CD14-positive monocyte (primary cell): ENCODE measurements around the gene XIST. TPM values are rescaled to one million over a fixed set of nuclear protein-coding genes. Genes with fewer than 3 reads are reported as not detected.

Source experiments
- DNase-seq, 3 donors: peaks; one replicate each; pipeline ENCODE4 v3.0.0-alpha.2; 2011 to 2022
- H2AFZ ChIP-seq: 2 replicates; pipeline ENCODE4 v1.6.0; 2012; ENCODE audit warnings: mild to moderate bottlenecking, low read depth, low read length, inconsistent platforms; ENCODE audit not compliant: insufficient read depth, poor library complexity, severe bottlenecking
- H3K27ac ChIP-seq, 2 donors: 1 replicate in 1 of 2; 2 replicates in 1 of 2; pipeline ENCODE4 v1.5.1; 2012 to 2013; ENCODE audit warnings: low read length in 2 of 2, control low read depth in 1 of 2, inconsistent platforms in 1 of 2, low read depth in 1 of 2, mild to moderate bottlenecking in 1 of 2
- H3K27me3 ChIP-seq, 2 donors: one replicate each; pipeline versions ENCODE4 v1.6.0 to v1.6.1; 2011 to 2013; ENCODE audit warnings: low read length in 2 of 2; ENCODE audit not compliant: control insufficient read depth in 2 of 2, insufficient read depth in 2 of 2
- H3K36me3 ChIP-seq, 2 donors: replicated peaks in 1 of 2; 1 replicate in 1 of 2; 2 replicates in 1 of 2; pipeline versions ENCODE4 v1.5.1 to v1.6.1; 2012 to 2013; ENCODE audit warnings: low read length in 2 of 2, control low read depth in 1 of 2, inconsistent platforms in 1 of 2, mild to moderate bottlenecking in 1 of 2; ENCODE audit not compliant: insufficient read depth in 2 of 2, control insufficient read depth in 1 of 2
- H3K4me1 ChIP-seq, 2 donors: 1 replicate in 1 of 2; 2 replicates in 1 of 2; pipeline versions ENCODE4 v1.5.1 to v1.6.1; 2012 to 2013; ENCODE audit warnings: low read length in 2 of 2, control low read depth in 1 of 2, inconsistent platforms in 1 of 2, mild to moderate bottlenecking in 1 of 2, moderate library complexity in 1 of 2; ENCODE audit not compliant: insufficient read depth in 2 of 2, control insufficient read depth in 1 of 2
- H3K4me2 ChIP-seq: replicated peaks from 2 replicates; pipeline ENCODE3; 2012; ENCODE audit warnings: low read length, moderate library complexity, mild to moderate bottlenecking; ENCODE audit not compliant: poor library complexity, severe bottlenecking; ENCODE audit errors: extremely low read depth
- H3K4me3 ChIP-seq, 3 experiments: fragments of 200-600 bp in 1 of 3; sonication (generic) in 1 of 3; replicated peaks in 1 of 3; 1 replicate in 2 of 3; 2 replicates in 1 of 3; pipeline ENCODE4 v1.5.1; 2011 to 2013; ENCODE audit warnings: low read length in 3 of 3, mild to moderate bottlenecking in 3 of 3, control low read depth in 2 of 3, low read depth in 2 of 3, inconsistent platforms in 1 of 3, moderate library complexity in 1 of 3
- H3K79me2 ChIP-seq: 2 replicates; pipeline ENCODE4 v1.6.0; 2012; ENCODE audit warnings: mild to moderate bottlenecking, control low read depth, inconsistent platforms, low read length, moderate library complexity; ENCODE audit not compliant: insufficient read depth
- H3K9ac ChIP-seq: 2 replicates; pipeline ENCODE4 v1.6.0; 2017; ENCODE audit warnings: low read length, mild to moderate bottlenecking; ENCODE audit not compliant: insufficient read depth, poor library complexity, severe bottlenecking
- H3K9me3 ChIP-seq, 2 donors: replicated peaks in 1 of 2; 1 replicate in 1 of 2; 2 replicates in 1 of 2; pipeline versions ENCODE4 v1.5.1 to v1.6.1; 2012 to 2013; ENCODE audit warnings: low read length in 2 of 2, control low read depth in 1 of 2; ENCODE audit not compliant: control insufficient read depth in 1 of 2, insufficient read depth in 1 of 2
- H4K20me1 ChIP-seq: 2 replicates; pipeline ENCODE4 v1.6.0; 2012; ENCODE audit warnings: mild to moderate bottlenecking, low read length, control low read depth, moderate library complexity; ENCODE audit not compliant: insufficient read depth
- H3K27ac Mint-ChIP-seq, 7 donors: one replicate each; pipeline ENCODE4 v1.8.0; 2020; ENCODE audit warnings: mild to moderate bottlenecking in 7 of 7, mixed read lengths in 7 of 7, moderate library complexity in 6 of 7, inconsistent platforms in 2 of 7
- H3K27me3 Mint-ChIP-seq, 3 donors: one replicate each; pipeline ENCODE4 v1.8.0; 2021 to 2022; ENCODE audit warnings: low read depth in 3 of 3, mild to moderate bottlenecking in 3 of 3, mixed read lengths in 3 of 3, moderate library complexity in 3 of 3, inconsistent platforms in 1 of 3
- H3K36me3 Mint-ChIP-seq, 2 donors: one replicate each; pipeline ENCODE4 v1.8.0; 2020; ENCODE audit warnings: mixed read lengths in 2 of 2, inconsistent platforms in 1 of 2, mild to moderate bottlenecking in 1 of 2
- H3K4me1 Mint-ChIP-seq: one replicate; pipeline ENCODE4 v1.8.0; 2020; ENCODE audit warnings: mild to moderate bottlenecking, mixed read lengths
- H3K4me3 Mint-ChIP-seq, 2 donors: one replicate each; pipeline ENCODE4 v1.8.0; 2020; ENCODE audit warnings: mild to moderate bottlenecking in 2 of 2, mixed read lengths in 2 of 2, moderate library complexity in 1 of 2
- H3K9me3 Mint-ChIP-seq, 7 donors: one replicate each; pipeline ENCODE4 v1.8.0; 2020 to 2022; ENCODE audit warnings: mixed read lengths in 7 of 7, mild to moderate bottlenecking in 6 of 7, moderate library complexity in 6 of 7, inconsistent platforms in 2 of 7
- WGBS: methylation state at CpG from one replicate; pipeline ENCODE4 v1.1.5; 2013; ENCODE audit warnings: missing lambda C conversion rate; ENCODE audit not compliant: insufficient coverage; 5-methylcytosine and 5-hydroxymethylcytosine counted together
- intact Hi-C, 2 donors: fragments of 100-400 bp; cut with micrococcal nuclease; formaldehyde crosslinking; loops; one replicate each; pipeline versions ENCODE4 v1.15.0 to v1.15.1; 2023
- polyA plus RNA-seq, 3 donors: library from polyadenylated mRNA; depleted of rRNA in 1 of 3; unstranded in 2 of 3; stranded (reverse) in 1 of 3; fragments of 300-500 nt in 2 of 3; fragments of >200 nt in 1 of 3; fragmentation: Illumina TruSeq in 2 of 3; gene quantifications; 1 replicate in 2 of 3; 2 replicates in 1 of 3; pipeline ENCODE4 v1.2.3, GENCODE V29; 2012 to 2021
- TF ChIP-seq, protein P1 (sequence below): fragments of 200-600 bp; IDR thresholded peaks from one replicate; pipeline ENCODE4 v1.8.0; 2022; ENCODE audit warnings: antibody characterized with exemption, mild to moderate bottlenecking

Gene XIST
- polyA plus RNA-seq, 3 donors, result 2.2 to 192 (median 3.8) TPM

GRCh38 chrX:73818200-73819116 lies 34.1 kb downstream of the XIST start:
- Mint-ChIP-seq H3K27me3 (peaks cover 0 to 7% (median 3%) of the 10 kb centered on the region in 3 donors), H3K4me3 (no peak overlapping the region), H3K4me1 (no peaks in the 10 kb centered on the region), H3K9me3 (peaks cover 0 to 6% (median 0%) of the 10 kb centered on the region in 7 donors), H3K27ac (no peak overlapping the region), H3K36me3 (peaks cover 0 to 19% of the 10 kb centered on the region in 2 donors)
- Histone ChIP-seq H3K4me3 (no peak overlapping the region), H3K4me2 (no peak overlapping the region), H2AFZ (no peak overlapping the region), H3K4me1 (no peaks in the 10 kb centered on the region), H3K27me3 (no peaks in the 10 kb centered on the region), H3K79me2 (no peaks in the 10 kb centered on the region), H3K9me3 (no peaks in the 10 kb centered on the region), H3K27ac (no peak overlapping the region), H4K20me1 (peaks cover 19% of the 10 kb centered on the region), H3K36me3 (peaks cover 0 to 29% of the 10 kb centered on the region in 2 donors), H3K9ac (no peak overlapping the region)
- no peak for DNase-seq
- TF ChIP-seq, protein P1, sequence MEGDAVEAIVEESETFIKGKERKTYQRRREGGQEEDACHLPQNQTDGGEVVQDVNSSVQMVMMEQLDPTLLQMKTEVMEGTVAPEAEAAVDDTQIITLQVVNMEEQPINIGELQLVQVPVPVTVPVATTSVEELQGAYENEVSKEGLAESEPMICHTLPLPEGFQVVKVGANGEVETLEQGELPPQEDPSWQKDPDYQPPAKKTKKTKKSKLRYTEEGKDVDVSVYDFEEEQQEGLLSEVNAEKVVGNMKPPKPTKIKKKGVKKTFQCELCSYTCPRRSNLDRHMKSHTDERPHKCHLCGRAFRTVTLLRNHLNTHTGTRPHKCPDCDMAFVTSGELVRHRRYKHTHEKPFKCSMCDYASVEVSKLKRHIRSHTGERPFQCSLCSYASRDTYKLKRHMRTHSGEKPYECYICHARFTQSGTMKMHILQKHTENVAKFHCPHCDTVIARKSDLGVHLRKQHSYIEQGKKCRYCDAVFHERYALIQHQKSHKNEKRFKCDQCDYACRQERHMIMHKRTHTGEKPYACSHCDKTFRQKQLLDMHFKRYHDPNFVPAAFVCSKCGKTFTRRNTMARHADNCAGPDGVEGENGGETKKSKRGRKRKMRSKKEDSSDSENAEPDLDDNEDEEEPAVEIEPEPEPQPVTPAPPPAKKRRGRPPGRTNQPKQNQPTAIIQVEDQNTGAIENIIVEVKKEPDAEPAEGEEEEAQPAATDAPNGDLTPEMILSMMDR, result no peak
- no CpG with 5 or more reads among the region's 3 CpGs for WGBS
- intact Hi-C loops, result no loop called here

- Histone ChIP-seq H3K79me2 (no peaks in the 10 kb centered on the region), H3K27me3 (no peaks in the 10 kb centered on the region), H3K36me3 (peaks cover 0 to 22% of the 10 kb centered on the region in 2 donors), H3K4me3 (no peak overlapping the region), H3K4me1 (no peaks in the 10 kb centered on the region), H2AFZ (no peak overlapping the region), H3K27ac (no peak overlapping the region), H3K9ac (no peak overlapping the region), H3K9me3 (no peaks in the 10 kb centered on the region), H3K4me2 (no peak overlapping the region), H4K20me1 (peaks cover 15% of the 10 kb centered on the region)
- DNase-seq, result no peak
- Mint-ChIP-seq H3K36me3 (peaks cover 0 to 14% of the 10 kb centered on the region in 2 donors), H3K27me3 (peaks cover 0 to 7% (median 3%) of the 10 kb centered on the region in 3 donors), H3K27ac (no peak overlapping the region), H3K4me3 (no peak overlapping the region), H3K9me3 (peaks cover 0 to 6% (median 0%) of the 10 kb centered on the region in 7 donors), H3K4me1 (no peaks in the 10 kb centered on the region)
- WGBS, result no CpG with 5 or more reads among the region's 6 CpGs
- intact Hi-C loops, result no loop called here
- TF ChIP-seq, protein P1, result no peak
Observed at GRCh38 chrX:73817393-73818199, 34.9 kb downstream of the XIST start.
